SK-N-SH (cell line): ENCODE results near the gene MAGI3. TPM values are rescaled to one million over a fixed set of nuclear protein-coding genes. Genes with fewer than 3 reads are reported as not detected.

Experiments used
- CTCF ChIA-PET: fragments of 300-600, 350-600 bp; formaldehyde crosslinking; extraction: SDS; loops from one replicate; lab custom pipeline; 2021; lab: Yijun Ruan, JAX
- POLR2A ChIA-PET: fragments of 350-600 bp; sonication (Branson Sonifier 250); formaldehyde crosslinking; extraction: SDS; loops from one replicate; lab custom pipeline; 2020; ENCODE audit warnings: antibody characterized with exemption, inconsistent platforms; lab: Yijun Ruan, JAX
- DNase-seq: peaks from one replicate; pipeline ENCODE4 v3.0.0; 2012
- H2AFZ ChIP-seq: fragments of 200-600 bp; sonication (generic); 2 replicates; pipeline ENCODE4 v1.8.1; 2016; ENCODE audit warnings: antibody characterized with exemption, mild to moderate bottlenecking, low read depth
- H3F3A ChIP-seq: fragments of 200-600 bp; sonication (generic); replicated peaks from 2 replicates; pipeline ENCODE3; 2016; ENCODE audit warnings: antibody characterized with exemption, mild to moderate bottlenecking; ENCODE audit not compliant: insufficient read depth
- H3K27ac ChIP-seq, 2 experiments: fragments of 200-500 bp in 1 of 2; fragments of 200-600 bp in 1 of 2; sonication (Bioruptor generic) in 1 of 2; sonication (generic), shearing (Covaris generic) in 1 of 2; 2 replicates each; pipeline versions ENCODE4 v1.5.1 to v1.6.1; 2014 to 2016; ENCODE audit warnings: low read depth in 2 of 2, inconsistent platforms in 1 of 2, low read length in 1 of 2, mild to moderate bottlenecking in 1 of 2, mixed read lengths in 1 of 2
- H3K27me3 ChIP-seq: fragments of 200-600 bp; sonication (generic), shearing (Covaris generic); 2 replicates; pipeline ENCODE4 v1.6.1; 2016; ENCODE audit warnings: mixed run types; ENCODE audit not compliant: insufficient read depth
- H3K36me3 ChIP-seq, 2 experiments: fragments of 200-500 bp in 1 of 2; fragments of 200-600 bp in 1 of 2; sonication (Bioruptor generic) in 1 of 2; sonication (generic) in 1 of 2; replicated peaks in 1 of 2; 2 replicates each; pipeline versions ENCODE3 to v1.5.1; 2014 to 2016; ENCODE audit warnings: low read length in 1 of 2, mild to moderate bottlenecking in 1 of 2; ENCODE audit not compliant: insufficient read depth in 2 of 2, control insufficient read depth in 1 of 2
- H3K4me1 ChIP-seq, 2 experiments: fragments of 200-500 bp in 1 of 2; fragments of 200-600 bp in 1 of 2; sonication (Bioruptor generic) in 1 of 2; sonication (generic), shearing (Covaris generic) in 1 of 2; 2 replicates each; pipeline versions ENCODE4 v1.5.1 to v1.6.1; 2014 to 2016; ENCODE audit warnings: low read depth in 1 of 2, low read length in 1 of 2, mixed run types in 1 of 2; ENCODE audit not compliant: insufficient read depth in 2 of 2, control insufficient read depth in 1 of 2
- H3K4me2 ChIP-seq: fragments of 200-600 bp; sonication (generic), shearing (Covaris generic); 2 replicates; pipeline ENCODE4 v1.6.1; 2017; ENCODE audit warnings: mixed run types
- H3K4me3 ChIP-seq, 2 experiments: fragments of 200-500 bp in 1 of 2; fragments of 200-600 bp in 1 of 2; sonication (Bioruptor generic) in 1 of 2; sonication (generic), shearing (Covaris generic) in 1 of 2; 2 replicates each; pipeline versions ENCODE4 v1.5.1 to v1.8.1; 2014 to 2016; ENCODE audit warnings: low read depth in 2 of 2, inconsistent platforms in 1 of 2, low read length in 1 of 2, mild to moderate bottlenecking in 1 of 2, mixed read lengths in 1 of 2, moderate library complexity in 1 of 2
- H3K79me2 ChIP-seq: fragments of 200-600 bp; sonication (generic); 2 replicates; pipeline ENCODE4 v1.8.1; 2017; ENCODE audit warnings: mild to moderate bottlenecking; ENCODE audit not compliant: insufficient read depth
- H3K9ac ChIP-seq: fragments of 200-600 bp; sonication (generic); 2 replicates; pipeline ENCODE4 v1.6.1; 2017; ENCODE audit warnings: mixed run types
- H3K9me2 ChIP-seq: fragments of 200-600 bp; sonication (generic); 2 replicates; pipeline ENCODE4 v1.6.1; 2017; ENCODE audit warnings: mixed run types
- H3K9me3 ChIP-seq: fragments of 200-600 bp; sonication (generic); 2 replicates; pipeline ENCODE4 v1.6.1; 2017; ENCODE audit warnings: mixed run types, mild to moderate bottlenecking, moderate library complexity
- H4K20me1 ChIP-seq: fragments of 200-600 bp; sonication (generic); 2 replicates; pipeline ENCODE4 v1.6.1; 2017; ENCODE audit warnings: mild to moderate bottlenecking, mixed run types; ENCODE audit not compliant: insufficient read depth
- CHD2 ChIP-seq: fragments of 150-350 bp; IDR thresholded peaks from 2 replicates; pipeline ENCODE4 v1.6.1; 2018; ENCODE audit warnings: low read length; ENCODE audit not compliant: partially characterized antibody
- CTCF ChIP-seq: fragments of 200-600 bp; sonication (generic); IDR thresholded peaks from 2 replicates; pipeline ENCODE4 v1.6.1; 2017; ENCODE audit warnings: antibody characterized with exemption, mild to moderate bottlenecking, moderate library complexity
- FOSL2 ChIP-seq: IDR thresholded peaks from 2 replicates; pipeline ENCODE4 v1.4.0; 2012; ENCODE audit warnings: low read depth, mild to moderate bottlenecking, moderate library complexity, borderline replicate concordance
- FOXJ3 ChIP-seq: sonication (generic); formaldehyde crosslinking; IDR thresholded peaks from 2 replicates; pipeline ENCODE4 v1.5.1; 2020; ENCODE audit warnings: mild to moderate bottlenecking, missing genetic modification reagents
- GABPA ChIP-seq: IDR thresholded peaks from 2 replicates; pipeline ENCODE4 v1.4.0; 2012; ENCODE audit warnings: low read depth, mild to moderate bottlenecking
- GATA2 ChIP-seq: sonication (generic); formaldehyde crosslinking; IDR thresholded peaks from 2 replicates; pipeline ENCODE4 v1.5.0; 2020; ENCODE audit warnings: mild to moderate bottlenecking, missing genetic modification reagents
- MAX ChIP-seq: IDR thresholded peaks from 2 replicates; pipeline ENCODE4 v1.4.0; 2012; ENCODE audit warnings: low read depth
- MXI1 ChIP-seq: IDR thresholded peaks from 2 replicates; pipeline ENCODE4 v1.6.1; 2012; ENCODE audit warnings: mild to moderate bottlenecking, low read depth, low read length, improper control_type of control experiment
- PBX3 ChIP-seq: IDR thresholded peaks from 2 replicates; pipeline ENCODE4; 2012
- RAD21 ChIP-seq: IDR thresholded peaks from 2 replicates; pipeline ENCODE4 v1.6.1; 2012; ENCODE audit warnings: mild to moderate bottlenecking, low read length
- RCOR1 ChIP-seq: fragments of 150-350 bp; IDR thresholded peaks from 2 replicates; pipeline ENCODE4 v1.6.1; 2017; ENCODE audit warnings: antibody characterized with exemption, low read length
- SIN3A ChIP-seq: IDR thresholded peaks from 2 replicates; pipeline ENCODE4 v1.6.1; 2012; ENCODE audit warnings: low read depth, mild to moderate bottlenecking, low read length, moderate library complexity, borderline replicate concordance
- TAF1 ChIP-seq: IDR thresholded peaks from 2 replicates; pipeline ENCODE4 v1.6.1; 2012; ENCODE audit warnings: low read depth, mild to moderate bottlenecking, low read length, moderate library complexity, borderline replicate concordance
- TCF12 ChIP-seq: IDR thresholded peaks from 2 replicates; pipeline ENCODE4 v1.4.0; 2012
- TEAD4 ChIP-seq: IDR thresholded peaks from 2 replicates; pipeline ENCODE4 v1.4.0; 2012; ENCODE audit warnings: mild to moderate bottlenecking, borderline replicate concordance; ENCODE audit not compliant: insufficient read depth
- USF2 ChIP-seq: fragments of 150-350 bp; IDR thresholded peaks from 2 replicates; pipeline ENCODE4 v1.6.1; 2017; ENCODE audit warnings: antibody characterized with exemption, low read length, low read depth, borderline replicate concordance
- YY1 ChIP-seq: IDR thresholded peaks from 2 replicates; pipeline ENCODE4 v1.4.0; 2012; ENCODE audit warnings: low read depth, mild to moderate bottlenecking
- ZBTB33 ChIP-seq: IDR thresholded peaks from 2 replicates; pipeline ENCODE4 v1.4.0; 2012; ENCODE audit warnings: low read depth, borderline replicate concordance
- WGBS: methylation state at CpG from one replicate; pipeline ENCODE4 v1.1.6; 2017; ENCODE audit warnings: low lambda C conversion rate; 5-methylcytosine and 5-hydroxymethylcytosine counted together
- polyA plus RNA-seq, 3 experiments: library from polyadenylated mRNA; depleted of rRNA; stranded (reverse); fragments of >200 nt; gene quantifications; 2 replicates each; pipeline ENCODE4 v1.2.3, GENCODE V29; 2012

Gene MAGI3
- polyA plus RNA-seq, 1 of the 3 experiments (the other 2 are of a cell fraction), result 2.9 TPM

GRCh38 chr1:113389359-113389952, 859 bp upstream of the MAGI3 start:
- peaks cover 41% of the 10 kb centered on the region for H3K79me2 ChIP-seq
- no peaks in the 10 kb centered on the region for H3K9me3 ChIP-seq
- peaks cover 13% of the 10 kb centered on the region for H4K20me1 ChIP-seq
- H3K27ac ChIP-seq, result peak overlapping the region; percentile 57 to 100
- H3K4me1 ChIP-seq, result peaks cover 0 to 6% of the 10 kb centered on the region in 2 experiments; a peak in 2 of 4 replicates
- no peak for TF ChIP-seq FOSL2
- TF ChIP-seq TAF1, result no peak
- no peak for TF ChIP-seq ZBTB33
- no peak for TF ChIP-seq CHD2
- TF ChIP-seq TCF12, result no peak
- TF ChIP-seq RAD21, result no peak
- TF ChIP-seq FOXJ3, result no peak
- no peak for TF ChIP-seq TEAD4
- TF ChIP-seq GABPA, result no peak
- ChIA-PET CTCF (interaction anchor here (0.6 to 3.7 kb wide), 11 partner anchors 15 to 316 kb away, joined by 3 to 28 read pairs (median 7); partner anchors contain the start of gene LRIG2), POLR2A (interaction anchor here (0.6 to 2.9 kb wide), 18 partner anchors 10 to 327 kb away, joined by 3 to 61 read pairs (median 4); partner anchors contain the start of gene LRIG2)
- H3K27me3 ChIP-seq, result no peaks in the 10 kb centered on the region
- H3K36me3 ChIP-seq, result no peaks in the 10 kb centered on the region
- H3K9ac ChIP-seq, result peak overlapping the region; percentile 39
- H3K4me2 ChIP-seq, result peak overlapping the region; percentile 80
- no peaks in the 10 kb centered on the region for H3K9me2 ChIP-seq
- no peak for DNase-seq
- H3K4me3 ChIP-seq, result peak overlapping the region; percentile 67 to 87
- WGBS, result 0% methylated on average over 13 of the region's 13 CpGs
- peaks cover 8% of the 10 kb centered on the region for H3F3A ChIP-seq
- peak overlapping the region; percentile 95 for H2AFZ ChIP-seq

GRCh38 chr1:113390871-113391648, 745 bp downstream of the MAGI3 start:
- H3K4me1 ChIP-seq, result peaks cover 0 to 11% of the 10 kb centered on the region in 2 experiments; a peak in 2 of 4 replicates
- peak; percentile 29 for TF ChIP-seq RAD21
- TF ChIP-seq RCOR1, result peak; percentile 62
- 0 out of 2 replicates have a peak, but pooled peaks have one; percentile 9 for TF ChIP-seq PBX3
- TF ChIP-seq GABPA, result no peak
- no peak for TF ChIP-seq TCF12
- TF ChIP-seq MAX, result 0 out of 2 replicates have a peak, but pooled peaks have one; percentile 13
- TF ChIP-seq MXI1, result peak; percentile 36
- no peak for TF ChIP-seq CTCF
- TF ChIP-seq USF2, result no peak
- TF ChIP-seq GATA2 (CRISPR knock-in tag), result no peak
- TF ChIP-seq SIN3A, result no peak
- no peak for TF ChIP-seq TAF1
- TF ChIP-seq YY1, result no peak
- peak; percentile 22 for TF ChIP-seq CHD2

More at GRCh38 chr1:113390871-113391648, 745 bp downstream of the MAGI3 start:
- peaks cover 57% of the 10 kb centered on the region for H3K79me2 ChIP-seq
- peak overlapping the region; percentile 57 to 94 for H3K27ac ChIP-seq
- peak overlapping the region; percentile 79 for H3K4me2 ChIP-seq
- DNase-seq, result peak; percentile 40
- H3K9ac ChIP-seq, result peak overlapping the region; percentile 85
- no peaks in the 10 kb centered on the region for H3K9me3 ChIP-seq
- no peaks in the 10 kb centered on the region for H3K36me3 ChIP-seq
- peaks cover 8% of the 10 kb centered on the region for H3F3A ChIP-seq
- peak overlapping the region; percentile 87 to 98 for H3K4me3 ChIP-seq
- ChIA-PET POLR2A (interaction anchor here (0.9 to 1.4 kb wide), 5 partner anchors 108 to 319 kb away, joined by 3 to 9 read pairs (median 3); partner anchors contain the start of gene LRIG2), CTCF (interaction anchor here (0.9 to 2.7 kb wide), 9 partner anchors 20 to 318 kb away, joined by 3 to 11 read pairs (median 4); partner anchors contain the start of gene LRIG2)
- no peaks in the 10 kb centered on the region for H3K27me3 ChIP-seq
- peaks cover 16% of the 10 kb centered on the region for H4K20me1 ChIP-seq
- H3K9me2 ChIP-seq, result no peaks in the 10 kb centered on the region
- WGBS, result under 1% methylated on average over 36 of the region's 74 CpGs
- peak overlapping the region; percentile 84; the same call in 1 of the 2 replicates for H2AFZ ChIP-seq
